ENCODE data around the gene SGCG.

Gene SGCG

GRCh38 chr13:23367907-23368306, 187.1 kb downstream of the SGCG start (continued):
- TF ChIP-seq POU6F1 (CRISPR knock-in tag; IDR thresholded peaks at IDR 0.05; ENCODE audit: borderline replicate concordance, low read depth) (no peak), GLIS3 (CRISPR knock-in tag; IDR thresholded peaks at IDR 0.05) (no peak)

GRCh38 chr13:23372264-23372906, 191.6 kb downstream of the SGCG start:
- no peak for ATAC-seq

More at GRCh38 chr13:23372264-23372906, 191.6 kb downstream of the SGCG start:
- no peak for TF ChIP-seq RARB (CRISPR knock-in tag; IDR thresholded peaks at IDR 0.05)
- TF ChIP-seq TOX (CRISPR knock-in tag; IDR thresholded peaks at IDR 0.05; ENCODE audit: borderline replicate concordance) = no peak
- no peak for TF ChIP-seq POU6F1 (CRISPR knock-in tag; IDR thresholded peaks at IDR 0.05; ENCODE audit: borderline replicate concordance, low read depth)
- no peak for TF ChIP-seq PATZ1 (CRISPR knock-in tag; IDR thresholded peaks at IDR 0.05; ENCODE audit: borderline replicate concordance)
